Activated CD4-positive, alpha-beta T cell treated with anti-CD3 and anti-CD28 coated beads, Interleukin-2, Interleukin-6, amounts not matched to agents 100 ng/mL and 50 ng/mL, durations not matched to agents 16 hours and 8 hours (primary cell): ENCODE measurements around the gene HERC2.
A peak's percentile ranks its signal among the peaks of the same experiment; 100 is the strongest.
"Not testable (repeated sequence)": the region's sequence is repeated elsewhere in the genome, so short reads cannot be mapped to it uniquely, and the experiment has no call there.

ENCODE experiments used
- DNase-seq: peaks from one replicate; pipeline ENCODE4 v3.0.0-alpha.2; 2020

HERC2 gene

DNA sequence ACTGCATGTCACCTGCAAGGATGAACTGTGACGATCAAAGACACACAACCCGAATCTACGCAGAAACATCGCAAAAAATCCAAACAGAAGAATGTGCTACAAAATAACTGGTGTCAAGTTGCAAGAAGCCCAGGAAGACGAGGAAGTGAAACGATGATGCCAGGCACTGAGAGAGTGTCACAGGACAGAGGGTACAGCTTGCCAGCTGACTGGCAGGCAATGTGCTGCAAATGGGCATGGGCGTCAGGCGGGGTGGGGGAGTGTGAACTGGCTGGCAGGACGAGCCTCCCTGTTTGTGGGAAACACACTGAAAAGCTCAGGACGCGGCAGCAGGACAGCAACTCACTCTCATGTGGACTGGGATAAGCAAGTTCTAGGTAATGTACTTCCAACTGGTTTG lies 193.9 kb downstream of the HERC2 start:
- no peak for DNase-seq

DNA sequence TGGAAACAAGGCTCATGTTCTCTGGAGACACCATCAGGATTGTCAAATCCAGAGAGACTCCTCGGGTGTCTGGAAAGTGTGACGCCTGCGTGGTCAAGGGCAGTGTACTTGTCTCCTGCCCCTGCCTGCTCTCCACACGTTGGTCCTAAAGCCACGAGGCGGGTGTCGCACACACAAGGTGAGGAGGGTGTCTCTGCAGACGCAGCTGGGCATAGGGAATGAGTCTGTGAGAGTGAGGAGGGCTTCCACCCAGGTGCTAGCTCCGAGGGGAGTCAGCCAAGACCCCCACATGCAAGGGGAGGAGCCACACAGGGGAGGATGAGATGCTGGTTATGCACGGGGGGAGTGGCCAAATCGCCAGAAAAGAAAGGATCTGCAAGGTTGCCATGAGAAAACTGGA lies 194.9 kb downstream of the HERC2 start:
- no peak for DNase-seq

DNA sequence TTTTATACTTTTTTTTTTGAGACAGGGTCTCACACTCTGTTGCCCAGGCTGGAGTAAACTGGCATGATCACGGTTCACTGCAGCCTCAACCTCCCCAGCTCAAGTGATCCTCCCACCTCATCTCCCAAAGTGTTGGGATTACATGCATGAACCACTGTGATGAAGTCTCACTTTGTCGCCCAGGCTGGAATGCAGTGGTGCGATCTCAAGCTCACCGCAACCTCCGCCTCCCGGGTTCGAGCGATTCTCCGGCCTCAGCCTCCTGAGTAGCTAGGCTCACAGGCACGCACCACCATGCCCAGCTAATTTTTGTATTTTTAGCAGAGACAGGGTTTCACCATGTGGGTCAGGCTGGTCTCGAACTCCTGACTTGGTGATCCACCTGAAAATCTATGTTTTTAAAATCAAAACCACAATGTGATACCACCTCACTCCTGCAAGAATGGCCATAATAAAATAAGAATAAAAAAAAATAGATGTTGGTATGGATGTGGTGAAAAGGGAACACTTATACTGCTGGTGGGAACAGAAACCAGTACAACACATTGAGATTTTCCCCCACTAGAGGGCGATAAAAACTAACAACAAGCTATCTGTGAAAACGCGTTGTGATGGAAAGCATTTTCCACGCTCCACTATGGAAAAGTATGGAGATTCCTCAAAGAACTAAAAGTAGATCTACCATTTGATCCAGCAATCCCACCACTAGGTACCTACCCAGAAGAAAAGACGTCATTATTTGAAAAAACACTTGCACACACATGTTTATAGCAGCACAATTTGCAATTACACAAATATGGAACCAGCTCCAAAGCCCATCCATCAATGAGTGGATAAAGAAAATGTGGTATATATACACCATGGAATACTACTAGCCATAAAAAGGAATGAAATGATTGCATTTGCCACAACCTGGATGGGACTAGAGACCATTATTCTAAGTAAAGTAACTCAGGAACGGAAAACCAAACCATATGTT lies 196.0 kb downstream of the HERC2 start:
- peak; percentile 62 for DNase-seq

DNA sequence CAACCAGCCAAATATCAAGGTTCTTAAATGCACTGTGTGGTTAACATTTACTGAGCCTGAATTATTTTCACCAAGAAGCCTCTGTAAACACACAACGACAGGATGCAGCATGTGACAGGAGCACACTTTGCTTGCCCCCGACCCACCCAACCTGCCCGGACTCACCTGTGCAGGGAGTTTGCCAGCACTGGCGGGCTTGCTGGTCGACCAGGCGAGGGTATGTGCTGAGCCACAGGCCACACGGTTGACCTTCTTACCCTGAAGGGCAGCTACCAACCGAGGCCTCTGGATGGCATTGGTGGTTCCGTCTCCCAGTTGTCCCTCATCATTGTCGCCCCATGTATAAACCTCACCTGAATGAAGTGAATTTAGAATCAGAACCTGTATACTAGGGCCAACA lies 197.1 kb downstream of the HERC2 start:
- no peak for DNase-seq

DNA sequence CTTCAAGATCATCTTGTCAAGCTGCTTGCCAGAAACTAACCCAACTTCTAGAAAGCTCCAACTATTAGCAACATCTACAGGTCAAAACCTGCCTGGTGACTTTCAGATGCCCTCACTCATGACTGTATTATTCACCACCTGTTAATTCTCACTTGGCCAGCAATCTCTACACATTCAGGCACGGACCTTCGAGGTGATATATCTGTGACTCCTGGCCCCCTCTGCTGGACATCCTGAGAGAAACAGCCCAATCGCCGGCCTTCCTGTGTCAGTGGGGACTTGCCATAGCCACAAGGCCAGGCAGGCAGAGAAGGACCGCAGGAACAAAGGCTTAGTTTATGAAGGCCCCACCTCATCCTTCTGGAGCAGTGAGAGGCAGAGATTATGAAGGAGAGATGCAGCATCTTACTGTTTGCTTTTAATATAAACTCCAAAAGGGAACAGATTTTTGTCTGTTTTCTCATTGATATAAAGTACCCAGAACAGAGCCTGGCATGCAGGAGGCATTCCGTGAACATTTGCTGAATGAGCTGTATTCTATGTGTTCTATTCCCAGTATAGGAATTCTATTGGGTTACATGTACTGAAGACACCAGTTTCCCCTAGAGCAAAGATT lies 198.5 kb downstream of the HERC2 start:
- DNase-seq: peak; percentile 60

DNA sequence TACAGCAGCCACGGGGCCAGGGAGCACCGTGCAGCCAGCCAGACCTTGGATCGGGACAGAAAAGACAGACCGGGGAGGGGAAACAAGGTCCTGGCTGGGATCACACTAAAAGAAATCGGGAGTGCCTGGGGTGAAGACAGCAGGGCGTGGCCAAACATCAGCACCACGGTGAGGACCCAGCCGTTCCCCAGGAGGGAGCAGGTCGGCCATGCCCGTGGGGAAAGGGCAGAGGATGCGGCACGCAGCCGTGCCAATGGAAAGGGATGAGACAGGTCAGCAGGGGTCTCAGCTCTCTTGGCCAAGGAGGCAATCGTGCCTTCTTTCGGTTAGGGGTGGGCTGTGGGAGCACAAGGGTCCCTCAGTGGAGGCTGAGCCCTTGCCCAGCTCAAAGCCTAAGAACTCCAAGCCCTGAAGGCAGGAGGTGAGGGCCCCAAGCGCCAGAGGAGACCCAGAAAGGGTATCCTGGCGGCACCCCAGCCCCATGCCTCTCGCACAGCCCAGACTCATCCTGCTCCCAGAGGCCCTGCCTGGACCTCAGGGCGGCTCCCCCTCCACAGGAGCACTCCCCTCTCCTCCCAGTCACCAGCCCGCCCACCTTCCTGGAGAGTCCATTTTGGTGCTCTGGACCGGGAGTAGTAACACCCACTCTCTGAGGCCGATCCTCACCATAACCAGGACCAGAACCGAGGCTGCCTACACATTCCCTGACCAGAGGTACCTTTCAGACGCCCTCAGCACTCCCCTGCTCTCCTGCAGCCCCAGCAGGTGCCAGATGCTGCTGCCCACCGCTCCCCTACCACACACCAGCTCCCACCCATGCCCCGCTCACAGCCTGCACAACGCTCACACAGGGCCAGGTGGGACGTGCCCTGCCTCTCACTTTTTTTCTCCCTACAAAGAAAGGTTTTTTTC lies 199.7 kb downstream of the HERC2 start:
- DNase-seq: no peak

DNA sequence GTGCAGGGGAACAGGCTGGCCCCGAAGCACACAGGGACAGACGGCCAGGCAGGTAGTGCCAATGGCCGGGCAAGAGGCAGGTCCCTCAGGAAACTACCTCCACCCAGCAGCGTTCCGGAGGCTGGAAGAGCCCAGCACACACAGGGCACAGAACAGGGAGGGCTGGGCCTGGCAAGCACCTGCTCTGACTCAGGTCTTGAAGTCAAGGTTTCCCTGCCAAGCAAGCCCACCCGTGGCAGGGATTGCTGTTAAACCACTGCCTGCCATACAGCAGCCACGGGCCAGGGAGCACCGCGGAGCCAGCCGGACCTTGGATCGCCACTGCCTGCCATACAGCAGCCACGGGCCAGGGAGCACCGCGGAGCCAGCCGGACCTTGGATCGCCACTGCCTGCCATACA lies 200.4 kb downstream of the HERC2 start:
- DNase-seq: not testable (repeated sequence)

DNA sequence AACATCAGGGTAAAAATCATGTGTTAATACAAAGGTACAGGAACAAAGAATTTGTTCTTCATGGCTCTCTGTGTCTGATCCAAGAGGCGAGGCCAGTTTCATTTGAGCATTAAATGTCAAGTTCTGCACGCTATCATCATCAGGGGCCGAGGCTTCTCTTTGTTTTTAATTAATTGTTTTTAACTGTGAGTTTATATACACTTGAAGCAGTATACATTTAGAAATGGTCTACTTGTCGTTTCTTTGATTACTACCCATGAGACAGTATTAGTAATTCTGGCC lies 201.7 kb downstream of the HERC2 start:
- no peak for DNase-seq

DNA sequence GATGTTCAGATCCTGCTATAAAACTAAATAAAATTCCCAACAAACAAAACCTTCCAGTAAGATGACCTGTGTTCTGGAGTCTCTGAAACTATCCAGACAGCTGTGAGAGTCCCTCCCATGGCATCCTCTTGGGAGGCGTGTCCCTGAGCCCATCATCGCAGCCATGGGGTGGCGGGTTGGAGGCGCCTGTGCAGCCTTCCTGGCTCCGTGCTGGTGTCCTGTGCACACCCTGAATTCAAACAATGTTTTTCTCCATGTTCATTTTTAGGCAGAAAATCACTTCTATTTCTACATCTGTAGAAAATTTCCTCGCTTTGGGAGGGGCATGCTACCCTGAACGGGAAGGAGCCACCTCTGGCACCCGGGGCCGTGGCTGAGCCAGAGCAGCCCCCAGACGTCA lies 203.4 kb downstream of the HERC2 start:
- no peak for DNase-seq

DNA sequence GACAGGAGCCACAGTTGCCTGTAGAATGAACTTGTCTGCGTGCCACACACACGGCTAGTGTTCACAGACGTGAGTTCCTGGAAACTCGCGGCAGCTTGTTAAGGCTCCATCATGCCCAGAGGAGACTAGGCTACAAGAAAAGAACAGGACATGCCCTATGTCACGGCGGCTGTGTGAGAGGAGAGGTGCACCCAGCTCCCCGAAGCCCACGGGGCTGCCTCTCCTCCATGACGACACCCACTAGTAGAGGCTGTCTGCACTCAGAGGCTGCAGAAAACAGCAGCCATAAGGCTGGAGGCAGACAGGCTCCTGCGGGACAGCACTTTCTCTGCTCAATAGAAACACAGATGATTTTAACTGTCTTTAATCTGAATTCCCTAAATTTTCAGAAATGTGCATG lies 203.9 kb downstream of the HERC2 start:
- no peak for DNase-seq

DNA sequence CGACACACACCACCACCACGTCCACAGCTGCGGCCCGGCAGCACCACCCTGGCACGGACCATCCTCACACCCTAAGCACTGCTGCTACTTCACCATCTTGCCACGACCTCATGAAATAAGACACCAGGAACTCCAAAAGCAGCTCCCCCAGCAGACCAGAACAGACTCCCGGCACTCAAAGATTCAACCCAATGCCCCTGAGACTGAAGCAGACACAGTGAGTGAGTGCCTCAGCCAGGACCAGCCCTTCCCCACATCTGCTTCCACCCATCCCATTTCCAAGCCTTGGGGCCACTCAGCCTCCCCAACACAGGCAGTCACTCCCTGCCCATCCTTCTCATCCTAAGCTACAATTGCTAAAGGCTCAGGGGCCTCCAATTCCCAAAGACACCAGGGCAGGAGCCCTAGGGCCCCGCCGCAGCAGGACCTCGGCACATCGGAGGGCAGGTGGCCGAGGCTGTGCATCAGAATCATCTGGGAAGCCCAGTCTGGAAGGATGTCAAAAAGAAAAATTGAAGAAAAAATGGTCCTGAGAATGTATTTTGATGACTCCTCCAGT lies 204.5 kb downstream of the HERC2 start:
- DNase-seq: no peak

DNA sequence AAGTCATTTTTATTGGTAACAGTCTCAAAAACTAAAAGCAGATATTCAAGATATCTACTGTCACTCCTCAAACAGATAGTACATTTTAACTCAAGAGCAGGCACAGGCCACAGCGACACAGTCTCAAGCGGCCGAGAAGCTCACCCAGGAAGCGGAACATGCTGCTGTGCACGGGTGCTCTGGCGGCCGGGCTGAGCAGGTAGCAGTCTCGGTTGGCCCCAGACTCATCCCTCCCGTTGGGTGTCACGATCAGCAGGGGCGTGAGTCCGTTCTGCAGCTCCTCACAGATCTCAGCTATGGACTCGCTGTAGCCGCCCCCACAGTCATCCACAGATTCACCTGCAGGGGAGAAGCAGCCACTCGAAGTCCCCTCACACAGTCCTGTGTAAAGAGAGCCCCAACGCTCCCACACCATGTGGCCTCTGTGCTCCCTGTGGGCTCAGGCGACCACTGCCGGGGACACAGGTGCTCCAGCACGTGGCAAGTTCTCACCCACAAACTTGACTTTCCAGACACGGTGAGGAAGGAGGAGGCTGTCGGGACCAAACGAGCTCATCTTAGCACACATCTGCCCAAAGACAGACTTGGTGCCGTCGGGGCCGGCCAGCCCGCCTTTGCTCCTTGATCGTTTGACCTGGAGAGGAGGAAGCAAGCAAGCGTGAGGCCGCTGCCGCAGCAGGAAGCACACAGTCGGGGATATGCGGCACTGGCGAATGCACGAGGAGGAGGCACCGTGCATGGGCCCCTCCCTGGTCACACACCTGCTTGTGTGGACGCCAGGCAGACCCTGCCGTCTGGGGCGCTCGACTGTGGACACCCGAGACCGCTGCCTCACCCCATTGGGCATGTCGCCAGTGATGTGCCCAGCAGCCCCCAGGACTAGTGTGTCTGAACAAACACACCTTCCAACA lies 205.2 kb downstream of the HERC2 start:
- no peak for DNase-seq

DNA sequence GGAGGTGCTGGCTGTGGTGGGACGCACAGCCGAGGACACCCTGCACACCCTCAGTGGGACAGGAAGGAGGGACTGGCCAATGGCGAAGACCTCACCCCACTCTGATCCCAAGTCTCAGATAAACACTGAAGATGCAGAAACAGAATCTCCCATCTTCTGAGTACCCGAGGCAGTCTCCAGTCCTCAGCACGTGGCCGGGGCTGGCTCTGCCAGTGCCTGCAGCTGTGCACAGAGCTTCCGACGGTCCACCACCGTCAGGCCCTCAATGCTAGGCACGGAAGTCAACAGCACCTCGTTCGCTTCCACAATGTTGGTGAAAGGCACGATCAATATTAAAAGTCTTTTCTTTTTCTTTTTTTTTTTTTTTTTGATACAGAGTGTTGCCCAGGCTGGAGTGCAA lies 206.1 kb downstream of the HERC2 start:
- no peak for DNase-seq

DNA sequence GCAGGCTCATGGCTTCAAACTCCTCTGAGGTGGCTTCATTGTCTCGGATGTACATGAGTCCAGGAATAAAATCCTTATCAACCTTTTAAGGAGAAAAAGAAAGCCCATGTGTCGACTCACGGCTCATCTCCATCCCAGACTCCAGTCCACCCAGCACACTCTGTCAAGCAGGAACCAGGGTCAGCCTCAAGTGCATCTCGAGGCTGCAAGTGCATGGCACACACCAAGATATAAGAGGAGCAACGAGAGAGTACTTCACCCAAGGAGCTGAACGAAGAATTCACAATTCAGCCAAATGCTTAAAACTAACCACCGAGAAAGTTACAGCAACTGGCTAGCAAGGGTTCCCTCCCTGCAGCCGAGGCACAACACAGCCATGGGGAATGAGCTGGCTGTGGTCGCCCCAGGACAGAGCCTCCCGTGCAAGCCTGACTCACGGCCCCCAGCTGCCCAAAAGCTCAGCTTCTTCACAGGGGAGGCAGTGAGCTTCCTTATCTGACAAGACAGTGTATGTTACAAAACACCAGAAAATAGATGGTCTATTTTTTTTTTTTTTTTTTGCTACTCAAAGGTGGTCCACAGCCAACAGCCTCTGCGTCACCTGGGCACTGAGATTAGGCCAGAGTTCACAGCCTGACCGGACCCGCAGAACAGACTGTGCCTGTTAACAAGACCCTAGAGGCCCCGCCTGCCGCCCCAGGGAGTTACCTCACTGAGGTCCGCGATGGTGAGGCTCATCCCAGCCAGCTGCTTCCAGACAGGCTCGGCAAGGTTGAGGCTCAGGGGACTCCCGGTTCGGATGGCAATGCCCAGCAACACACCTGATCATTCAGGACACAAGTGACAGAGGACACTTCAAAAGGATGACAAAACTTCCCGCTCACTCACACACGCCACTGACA lies 207.0 kb downstream of the HERC2 start:
- no peak for DNase-seq

DNA sequence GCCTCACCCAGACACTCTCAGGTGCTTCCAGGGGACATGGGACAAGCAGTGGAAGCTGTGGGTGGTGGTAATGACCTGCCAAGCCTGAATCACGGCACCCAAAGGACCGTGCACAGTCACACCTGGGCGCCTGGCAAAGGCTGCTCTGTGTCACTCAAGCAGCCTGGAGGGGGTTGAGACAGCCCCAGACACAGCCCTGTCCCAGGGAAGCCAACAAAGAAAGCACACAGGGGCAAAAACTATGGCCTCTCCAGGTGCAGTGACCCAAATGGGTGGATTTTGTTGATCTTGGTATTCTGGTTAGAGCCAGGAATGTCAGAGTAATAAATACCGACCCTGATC lies 207.9 kb downstream of the HERC2 start:
- DNase-seq: no peak

DNA sequence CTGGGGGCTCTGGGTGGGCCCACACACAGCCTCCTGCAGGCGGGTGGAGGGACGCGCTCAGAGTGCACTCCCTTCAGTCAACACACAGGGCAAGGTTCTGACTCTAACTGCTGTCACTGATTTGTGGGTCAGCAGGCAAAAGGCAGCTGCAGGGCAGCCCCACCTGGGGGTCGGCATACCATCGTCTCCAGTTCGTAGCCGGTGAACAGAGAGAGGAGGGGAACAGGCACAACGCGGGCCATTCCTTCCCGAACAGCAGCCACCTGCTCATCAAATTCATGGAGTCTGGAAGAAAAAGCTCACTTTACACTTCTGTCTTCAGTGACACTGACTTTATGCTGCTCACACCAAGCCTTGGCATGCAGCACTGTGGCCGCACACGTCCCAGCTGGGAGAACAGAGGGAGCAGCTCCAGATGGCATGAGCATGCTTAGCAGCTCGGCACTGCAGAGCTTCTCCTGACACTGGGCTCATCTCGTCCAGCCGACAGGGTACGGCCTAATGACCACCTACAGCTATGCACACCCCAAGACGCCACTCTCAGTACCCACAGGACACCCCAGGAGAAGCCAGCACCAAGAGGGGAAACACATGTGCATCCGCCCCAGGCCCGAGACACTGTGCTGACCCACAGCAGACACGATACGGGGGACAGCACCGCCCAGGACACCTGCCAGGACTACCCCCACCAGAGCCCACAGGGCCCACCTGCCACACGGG lies 208.4 kb downstream of the HERC2 start:
- no peak for DNase-seq

DNA sequence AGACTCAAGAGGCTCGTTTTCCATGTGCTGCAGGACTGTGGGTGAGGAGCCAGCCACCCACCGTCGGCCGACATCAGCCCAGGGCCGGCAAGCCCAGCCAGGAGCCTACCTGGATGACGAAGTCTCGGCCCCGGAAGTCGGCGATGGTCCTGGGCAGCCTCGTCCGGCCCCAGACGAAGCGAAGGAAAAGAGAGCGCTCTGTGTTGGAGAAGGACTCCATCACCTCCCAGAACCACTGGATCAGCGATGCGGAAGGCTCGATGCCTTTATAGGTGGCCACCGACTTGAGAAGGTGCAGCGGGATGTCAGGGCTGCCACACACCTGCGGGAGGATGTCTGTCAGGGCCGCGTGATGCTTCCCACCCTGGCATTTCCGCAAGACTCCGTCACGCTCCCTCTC lies 209.0 kb downstream of the HERC2 start:
- no peak for DNase-seq

DNA sequence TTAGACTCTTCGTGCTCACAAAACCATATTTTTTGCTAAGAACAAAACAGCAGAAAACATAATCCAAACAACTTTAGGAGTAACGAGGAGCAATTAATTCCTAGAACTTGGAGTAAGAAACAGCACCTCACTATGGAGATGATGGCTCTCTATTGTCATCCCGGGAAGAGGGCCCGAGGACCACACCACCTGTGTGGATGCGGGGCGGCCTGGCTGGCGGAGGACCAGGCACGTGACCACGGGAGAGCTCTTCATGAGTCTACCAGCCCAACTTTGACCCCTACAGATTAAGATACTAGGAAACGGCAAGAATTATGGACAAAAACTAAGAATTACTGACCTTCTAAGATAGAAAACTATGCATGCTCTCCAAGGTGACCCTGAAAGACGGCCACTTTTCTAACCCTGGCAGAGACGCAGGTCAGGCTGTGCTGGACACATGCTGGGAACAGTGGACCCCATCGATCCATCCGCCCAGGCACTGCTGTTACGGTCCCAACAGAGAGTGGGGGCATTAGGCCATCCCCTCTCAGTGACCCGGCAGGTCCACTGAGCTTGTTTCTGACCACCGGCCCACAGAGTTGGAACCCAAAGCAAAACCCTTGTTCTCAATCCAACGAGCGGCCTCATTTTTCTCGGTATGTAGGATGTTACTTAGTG lies 209.7 kb downstream of the HERC2 start:
- no peak for DNase-seq

DNA sequence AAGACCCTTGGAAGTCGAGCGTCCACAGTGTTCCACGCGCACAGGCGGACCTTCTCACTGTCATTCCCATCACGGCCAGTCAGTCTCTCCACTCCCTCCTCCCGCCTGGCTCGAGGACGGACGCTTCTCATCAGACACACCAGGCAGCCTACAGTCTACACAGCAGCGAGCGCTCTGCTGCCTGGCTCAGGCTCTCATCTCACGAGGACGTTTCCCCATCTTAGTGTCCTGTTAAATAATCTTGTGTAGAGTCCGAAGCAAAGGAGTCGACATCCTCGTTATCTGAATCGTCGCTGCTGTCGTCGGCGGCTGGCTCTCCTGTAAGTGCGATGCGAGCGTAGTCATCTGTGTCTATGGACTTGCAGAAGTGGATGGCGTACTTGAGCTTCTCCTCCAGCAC lies 210.4 kb downstream of the HERC2 start:
- DNase-seq: no peak

DNA sequence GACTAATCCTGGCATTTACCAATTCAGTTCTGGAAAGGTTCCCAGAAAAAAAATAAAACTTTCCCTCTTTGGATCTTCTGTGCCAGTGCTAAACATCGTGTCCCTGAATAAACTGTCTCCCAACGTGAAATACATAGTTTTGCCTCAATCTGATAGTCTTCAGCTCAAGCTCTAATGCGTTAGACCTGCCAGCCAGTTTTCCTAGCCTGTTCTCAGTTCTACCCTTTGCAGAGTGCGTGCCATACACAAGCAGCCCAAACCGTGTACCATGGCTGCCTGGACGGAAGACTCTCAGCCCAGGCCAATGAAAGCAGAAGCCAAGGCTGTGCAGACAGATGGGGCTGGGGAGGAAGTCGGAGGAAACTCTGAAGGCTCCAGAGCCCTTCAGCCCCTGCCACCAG lies 211.5 kb downstream of the HERC2 start:
- DNase-seq: no peak
